H1 (cell line): Measurements from ENCODE around the gene TRPC4. TPM values are rescaled to one million over a fixed set of nuclear protein-coding genes. Genes with fewer than 3 reads are reported as not detected.

Source experiments
- CTCF ChIA-PET: fragments of 300-600 bp; sonication (Branson Sonifier 250); formaldehyde crosslinking; loops from one replicate; lab custom pipeline; 2021; ENCODE audit not compliant: partially characterized antibody; lab: Charles Lee
- POLR2A ChIA-PET: fragments of 300-600 bp; sonication (Branson Sonifier 250); formaldehyde crosslinking; loops from one replicate; lab custom pipeline; 2021; ENCODE audit warnings: inconsistent platforms; ENCODE audit not compliant: partially characterized antibody; lab: Charles Lee
- DNase-seq, 2 experiments: peaks; one replicate each; pipeline versions ENCODE4 v3.0.0 to v3.0.0-alpha.2; 2010 to 2022; ENCODE audit warnings: low spot score in 2 of 2, low read depth in 1 of 2, mixed read lengths in 1 of 2
- FAIRE-seq: peaks from 2 replicates; lab custom pipeline; 2011; peaks lifted over from hg19 to GRCh38; lab: Jason Lieb, UNC
- H2AFZ ChIP-seq: 2 replicates; pipeline ENCODE4 v1.8.1; 2012; ENCODE audit warnings: low read length, inconsistent platforms
- H2AK5ac ChIP-seq: 2 replicates; pipeline ENCODE4 v1.6.1; 2013; ENCODE audit warnings: low read depth, low read length
- H2BK120ac ChIP-seq: replicated peaks from 2 replicates; pipeline ENCODE3; 2013; ENCODE audit warnings: low read depth, low read length, inconsistent platforms
- H2BK12ac ChIP-seq: 2 replicates; pipeline ENCODE4 v1.6.1; 2013; ENCODE audit warnings: low read depth, low read length
- H2BK15ac ChIP-seq: 2 replicates; pipeline ENCODE4 v1.6.1; 2013; ENCODE audit warnings: low read length
- H2BK20ac ChIP-seq: 2 replicates; pipeline ENCODE4 v1.6.1; 2013; ENCODE audit warnings: low read length
- H2BK5ac ChIP-seq: 2 replicates; pipeline ENCODE4 v1.6.1; 2013; ENCODE audit warnings: low read depth, low read length
- H3K14ac ChIP-seq: 2 replicates; pipeline ENCODE4 v1.6.1; 2013; ENCODE audit warnings: inconsistent platforms; ENCODE audit not compliant: insufficient read length
- H3K18ac ChIP-seq: 2 replicates; pipeline ENCODE4 v1.6.1; 2013; ENCODE audit warnings: low read length; ENCODE audit errors: extremely low read depth
- H3K23ac ChIP-seq: 2 replicates; pipeline ENCODE4 v1.6.1; 2013; ENCODE audit warnings: inconsistent platforms; ENCODE audit not compliant: insufficient read length
- H3K23me2 ChIP-seq: 2 replicates; pipeline ENCODE4 v1.6.1; 2013; ENCODE audit warnings: low read depth, low read length
- H3K27ac ChIP-seq: 2 replicates; pipeline ENCODE4 v1.6.1; 2011; ENCODE audit warnings: low read depth, low read length, inconsistent platforms
- H3K27me3 ChIP-seq, 4 experiments: replicated peaks in 1 of 4; 1 replicate in 1 of 4; 2 replicates in 3 of 4; pipeline versions ENCODE4 v1.6.1 to v1.8.1; 2011 to 2013; ENCODE audit warnings: low read length in 3 of 4, mild to moderate bottlenecking in 3 of 4, inconsistent platforms in 2 of 4, mixed read lengths in 2 of 4, moderate library complexity in 1 of 4; ENCODE audit not compliant: control insufficient read depth in 3 of 4, insufficient read depth in 3 of 4; ENCODE audit errors: extremely low read depth in 1 of 4
- H3K36me3 ChIP-seq, 4 experiments: 2 replicates each; pipeline versions ENCODE4 v1.6.1 to v1.8.1; 2011 to 2013; ENCODE audit warnings: mild to moderate bottlenecking in 4 of 4, low read length in 3 of 4, moderate library complexity in 2 of 4, control low read depth in 1 of 4, inconsistent platforms in 1 of 4; ENCODE audit not compliant: insufficient read depth in 4 of 4, control insufficient read depth in 2 of 4
- H3K4ac ChIP-seq: replicated peaks from 2 replicates; pipeline ENCODE3; 2013; ENCODE audit warnings: low read length, low read depth, mixed read lengths, inconsistent platforms; ENCODE audit not compliant: insufficient read length
- H3K4me1 ChIP-seq, 4 experiments: replicated peaks in 1 of 4; 1 replicate in 1 of 4; 2 replicates in 3 of 4; pipeline versions ENCODE4 v1.6.1 to v1.8.1; 2011 to 2013; ENCODE audit warnings: low read length in 3 of 4, inconsistent platforms in 2 of 4, mixed read lengths in 1 of 4; ENCODE audit not compliant: insufficient read depth in 4 of 4, control insufficient read depth in 3 of 4
- H3K4me2 ChIP-seq, 2 experiments: 2 replicates each; pipeline versions ENCODE4 v1.6.1 to v1.8.1; 2011 to 2013; ENCODE audit warnings: low read depth in 2 of 2, low read length in 2 of 2, control low read depth in 1 of 2, inconsistent platforms in 1 of 2, mild to moderate bottlenecking in 1 of 2; ENCODE audit not compliant: insufficient read depth in 1 of 2
- H3K4me3 ChIP-seq, 4 experiments: fragments of 200-600, 300-600 bp in 1 of 4; sonication (generic), shearing (Covaris generic), sonication (Bioruptor Twin) in 1 of 4; 2 replicates each; pipeline versions ENCODE4 v1.5.1 to v1.8.1; 2011 to 2016; ENCODE audit warnings: low read length in 4 of 4, low read depth in 3 of 4, control low read depth in 2 of 4, inconsistent platforms in 2 of 4, mild to moderate bottlenecking in 2 of 4, mixed read lengths in 1 of 4, moderate library complexity in 1 of 4; ENCODE audit not compliant: insufficient read depth in 2 of 4; ENCODE audit errors: extremely low read depth in 1 of 4
- H3K56ac ChIP-seq: replicated peaks from 2 replicates; pipeline ENCODE3; 2013; ENCODE audit warnings: low read depth, mild to moderate bottlenecking, mixed read lengths, low read length, inconsistent platforms; ENCODE audit not compliant: insufficient read length
- H3K79me1 ChIP-seq: 2 replicates; pipeline ENCODE4 v1.6.1; 2013; ENCODE audit warnings: low read depth, low read length, control low read depth
- H3K79me2 ChIP-seq, 2 experiments: 2 replicates each; pipeline versions ENCODE4 v1.6.1 to v1.8.1; 2012 to 2013; ENCODE audit warnings: low read length in 2 of 2, mild to moderate bottlenecking in 2 of 2, inconsistent platforms in 1 of 2; ENCODE audit not compliant: insufficient read depth in 2 of 2, control insufficient read depth in 1 of 2
- H3K9ac ChIP-seq, 4 experiments: replicated peaks in 1 of 4; 1 replicate in 1 of 4; 2 replicates in 3 of 4; pipeline versions ENCODE4 v1.6.1 to v1.8.1; 2011 to 2013; ENCODE audit warnings: low read depth in 3 of 4, low read length in 3 of 4, control low read depth in 2 of 4, mild to moderate bottlenecking in 2 of 4, moderate library complexity in 2 of 4, inconsistent platforms in 1 of 4; ENCODE audit errors: extremely low read depth in 1 of 4
- H3K9me3 ChIP-seq, 2 experiments: 2 replicates each; pipeline versions ENCODE4 v1.6.1 to v1.8.1; 2012 to 2013; ENCODE audit warnings: mild to moderate bottlenecking in 2 of 2, moderate library complexity in 2 of 2, control low read depth in 1 of 2, inconsistent platforms in 1 of 2, low read depth in 1 of 2, low read length in 1 of 2, mixed read lengths in 1 of 2; ENCODE audit not compliant: insufficient read depth in 2 of 2
- H4K20me1 ChIP-seq, 2 experiments: replicated peaks in 1 of 2; 2 replicates each; pipeline versions ENCODE3 to v1.8.1; 2011 to 2013; ENCODE audit warnings: inconsistent platforms in 2 of 2, low read length in 2 of 2, mild to moderate bottlenecking in 1 of 2; ENCODE audit not compliant: insufficient read depth in 2 of 2, control insufficient read depth in 1 of 2
- H4K5ac ChIP-seq: 2 replicates; pipeline ENCODE4 v1.6.1; 2013; ENCODE audit warnings: low read length, low read depth, mixed read lengths, inconsistent platforms; ENCODE audit not compliant: insufficient read length
- H4K8ac ChIP-seq: 2 replicates; pipeline ENCODE4 v1.8.0; 2013; ENCODE audit warnings: mild to moderate bottlenecking, moderate library complexity, low read length, inconsistent platforms; ENCODE audit not compliant: insufficient read depth; ENCODE audit errors: extremely low read depth
- H4K91ac ChIP-seq: replicated peaks from 2 replicates; pipeline ENCODE3; 2013; ENCODE audit warnings: low read length, mixed read lengths, inconsistent platforms; ENCODE audit not compliant: insufficient read length
- BACH1 ChIP-seq: IDR thresholded peaks from 2 replicates; pipeline ENCODE4 v1.6.1; 2012; ENCODE audit warnings: low read length, improper control_type of control experiment
- CHD2 ChIP-seq: IDR thresholded peaks from 2 replicates; pipeline ENCODE4 v1.6.1; 2012; ENCODE audit warnings: low read length, improper control_type of control experiment
- HDAC2 ChIP-seq, 2 experiments: fragments of 300-600 bp in 1 of 2; sonication (generic) in 1 of 2; IDR thresholded peaks; 2 replicates each; pipeline ENCODE4 v1.6.1; 2011 to 2012; ENCODE audit warnings: low read depth in 2 of 2, low read length in 2 of 2, mild to moderate bottlenecking in 2 of 2, moderate library complexity in 2 of 2, borderline replicate concordance in 1 of 2, inconsistent platforms in 1 of 2
- HDAC6 ChIP-seq: IDR thresholded peaks from one replicate; pipeline ENCODE4 v1.7.1; 2012; ENCODE audit warnings: low read depth, mild to moderate bottlenecking, inconsistent platforms, low read length, moderate library complexity
- KDM1A ChIP-seq: fragments of 200-600, 300-600 bp; sonication (generic); IDR thresholded peaks from 2 replicates; pipeline ENCODE4 v1.7.1; 2016; ENCODE audit warnings: mild to moderate bottlenecking, low read length, borderline replicate concordance
- KDM4A ChIP-seq: IDR thresholded peaks from one replicate; pipeline ENCODE4 v1.7.1; 2012; ENCODE audit warnings: low read depth, mild to moderate bottlenecking, moderate library complexity, low read length, inconsistent platforms; ENCODE audit not compliant: severe bottlenecking
- MAFK ChIP-seq: IDR thresholded peaks from 2 replicates; pipeline ENCODE4 v1.6.1; 2012; ENCODE audit warnings: low read depth, mild to moderate bottlenecking, improper control_type of control experiment, low read length
- POLR2AphosphoS5 ChIP-seq: IDR thresholded peaks from 2 replicates; pipeline ENCODE4 v1.6.1; 2011; ENCODE audit warnings: low read depth, low read length
- POU5F1 ChIP-seq: IDR thresholded peaks from 2 replicates; pipeline ENCODE4 v1.6.1; 2011; ENCODE audit warnings: low read depth, mild to moderate bottlenecking, low read length, moderate library complexity
- RAD21 ChIP-seq, 2 experiments: IDR thresholded peaks in 1 of 2; conservative IDR thresholded peaks in 1 of 2; 2 replicates each; pipeline ENCODE4 v1.6.1; 2011; ENCODE audit warnings: low read depth in 2 of 2, low read length in 2 of 2, improper control_type of control experiment in 1 of 2, inconsistent platforms in 1 of 2, mild to moderate bottlenecking in 1 of 2, moderate library complexity in 1 of 2
- RBBP5 ChIP-seq: IDR thresholded peaks from 2 replicates; pipeline ENCODE4 v1.7.1; 2012; ENCODE audit warnings: low read depth, mild to moderate bottlenecking, inconsistent platforms, low read length, moderate library complexity, borderline replicate concordance
- SAP30 ChIP-seq: fragments of 300-600 bp; sonication (generic); IDR thresholded peaks from 2 replicates; pipeline ENCODE4 v1.7.1; 2012; ENCODE audit warnings: low read length, moderate library complexity, mild to moderate bottlenecking, inconsistent platforms; ENCODE audit not compliant: insufficient read depth, insufficient replicate concordance
- TAF1 ChIP-seq: IDR thresholded peaks from 2 replicates; pipeline ENCODE4 v1.6.1; 2011; ENCODE audit warnings: mild to moderate bottlenecking, low read depth, low read length
- YY1 ChIP-seq: IDR thresholded peaks from 2 replicates; pipeline ENCODE4 v1.6.1; 2011; ENCODE audit warnings: low read depth, mild to moderate bottlenecking, low read length
- whole genome bisulfite sequencing, 2 experiments: shearing (Covaris generic) in 1 of 2; methylation state at CpG; one replicate each; pipeline versions ENCODE4 v1.1.6 to v1.1.7; 2013 to 2015; ENCODE audit warnings: low lambda C conversion rate in 2 of 2, mixed read lengths in 2 of 2, inconsistent platforms in 1 of 2, low coverage in 1 of 2, missing lambda C conversion rate in 1 of 2; ENCODE audit not compliant: insufficient replicate concordance in 2 of 2, insufficient coverage in 1 of 2, insufficient read length in 1 of 2; ENCODE audit errors: extremely low coverage in 1 of 2, missing lambda C conversion rate in 1 of 2; 5-methylcytosine and 5-hydroxymethylcytosine counted together
- polyA plus RNA-seq, 7 experiments: library from polyadenylated mRNA; depleted of rRNA in 3 of 7; stranded (reverse) in 5 of 7; unstranded in 2 of 7; fragments of >200 nt in 5 of 7; fragments of 200-250 nt in 2 of 7; gene quantifications; 1 replicate in 5 of 7; 2 replicates in 1 of 7; 4 replicates in 1 of 7; pipeline versions ENCODE4 v1.2.1 to v1.2.3, GENCODE V29; 2011 to 2013; ENCODE audit warnings: missing spikeins in 2 of 7, mixed read lengths in 2 of 7
- total RNA-seq: library from RNA; stranded (reverse); fragmentation: NEBNext Ultra II Directional; extraction: Animal tissue kit (Norgen Biotek cat#: 25700); gene quantifications from 2 replicates; pipeline ENCODE4 v1.2.1, GENCODE V29; 2021

TRPC4 gene
- total and polyA plus RNA-seq, 2 of the 8 experiments (the other 6 are each of a cell fraction or from before 2014, with no cell fraction given), result 12.3 to 14.7 TPM

- Histone ChIP-seq H3K27me3 (peaks cover 0 to 1% (median 0%) of the 10 kb centered on the region in 4 experiments; a peak in 1 of 7 replicates), H4K91ac (no peak overlapping the region), H4K5ac (no peak overlapping the region), H2BK20ac (no peak overlapping the region), H3K4me1 (no peaks in the 10 kb centered on the region), H3K79me1 (no peaks in the 10 kb centered on the region), H2AK5ac (no peak overlapping the region), H4K20me1 (no peaks in the 10 kb centered on the region), H3K4me3 (no peak overlapping the region), H3K36me3 (peaks cover 0 to 27% (median 1%) of the 10 kb centered on the region in 4 experiments; a peak in 3 of 8 replicates), H3K4ac (no peak overlapping the region), H3K4me2 (no peak overlapping the region), H3K18ac (no peak overlapping the region), H2AFZ (no peak overlapping the region), H3K9me3 (peaks cover 16 to 17% of the 10 kb centered on the region in 2 experiments), H2BK5ac (no peak overlapping the region), H3K23me2 (no peaks in the 10 kb centered on the region), H3K56ac (no peak overlapping the region), H3K79me2 (peaks cover 0 to 86% of the 10 kb centered on the region in 2 experiments; a peak in 2 of 4 replicates), H3K14ac (no peak overlapping the region), H2BK120ac (no peak overlapping the region), H2BK15ac (no peak overlapping the region), H3K27ac (no peak overlapping the region), H3K9ac (no peak overlapping the region), H3K23ac (no peak overlapping the region), H4K8ac (no peak overlapping the region), H2BK12ac (no peak overlapping the region)
- CTCF ChIA-PET, result interaction anchor here (0.7 kb wide), 1 partner anchor 370 kb away, joined by 3 read pairs; no protein-coding TSS in a partner anchor
- POLR2A ChIA-PET, result interaction anchor here (1.0 kb wide), 1 partner anchor 37 kb away, joined by 3 read pairs; no protein-coding TSS in a partner anchor
- FAIRE-seq, result peak; percentile 48
- WGBS, 2 experiments, result 81% methylated on average over 4 of the region's 4 CpGs; no CpG with 5 or more reads in 1 of the 2 experiments
- DNase-seq, result no peak
- no peak for TF ChIP-seq HDAC2 (IDR thresholded peaks at IDR 0.05; ENCODE audit: borderline replicate concordance in 1 of 2, low read depth in 2 of 2, low read length in 2 of 2)
- no peak for TF ChIP-seq POLR2AphosphoS5
- no peak for TF ChIP-seq SAP30
- no peak for TF ChIP-seq KDM4A
- no peak for TF ChIP-seq BACH1
- TF ChIP-seq YY1, result no peak
- TF ChIP-seq RBBP5, result no peak
- no peak for TF ChIP-seq POU5F1
- TF ChIP-seq RAD21 (IDR thresholded peaks at IDR 0.05 in 1 of 2, conservative IDR thresholded peaks at IDR 0.05 in 1 of 2; ENCODE audit: low read depth in 2 of 2, low read length in 2 of 2), result no peak
- no peak for TF ChIP-seq MAFK
- no peak for TF ChIP-seq KDM1A
- no peak for TF ChIP-seq HDAC6
- TF ChIP-seq TAF1, result no peak
- no peak for TF ChIP-seq CHD2
Measured at GRCh38 chr13:37833411-37833810, 36.2 kb downstream of the TRPC4 start.
